Activated T-helper 2 cell treated with anti-CD3 and anti-CD28 coated beads, Interferon-gamma antibody, Interleukin-2, Interleukin-4, amounts not matched to agents 10 μg/mL and 5 μg/mL and 100 μg/mL, durations not matched to agents 14 hours and 24 hours and 36 hours (primary cell): ENCODE data around the gene MVK. TPM values are rescaled to one million over a fixed set of nuclear protein-coding genes. Genes with fewer than 3 reads are reported as not detected.

ENCODE experiments used
- DNase-seq: peaks from one replicate; pipeline ENCODE4 v3.0.0; 2021; ENCODE audit warnings: low spot score
- H3K27ac Mint-ChIP-seq: one replicate; pipeline ENCODE4 v1.8.0; 2021; ENCODE audit warnings: mixed read lengths
- H3K27me3 Mint-ChIP-seq: one replicate; pipeline ENCODE4 v1.8.0; 2021; ENCODE audit warnings: low read depth, mixed read lengths
- H3K36me3 Mint-ChIP-seq: one replicate; pipeline ENCODE4 v1.8.0; 2021; ENCODE audit warnings: low read depth, mixed read lengths
- H3K4me1 Mint-ChIP-seq: one replicate; pipeline ENCODE4 v1.8.0; 2021; ENCODE audit warnings: low read depth, mixed read lengths
- H3K4me3 Mint-ChIP-seq: one replicate; pipeline ENCODE4 v1.8.0; 2021; ENCODE audit warnings: low read depth, mild to moderate bottlenecking, moderate library complexity, mixed read lengths
- H3K9me3 Mint-ChIP-seq: one replicate; pipeline ENCODE4 v1.8.0; 2021; ENCODE audit warnings: mixed read lengths
- intact Hi-C: fragments of 100-400 bp; cut with micrococcal nuclease; formaldehyde crosslinking; loops from one replicate; pipeline ENCODE4 v1.15.1; 2023
- total RNA-seq: library from RNA; stranded (reverse); gene quantifications from 2 replicates; pipeline ENCODE4 v1.2.3, GENCODE V29; 2022

MVK gene
- total RNA-seq, 1 donor from 2014 or later = 33.6 TPM

GRCh38 chr12:109640961-109641360 lies 67.4 kb downstream of the MVK start:
- Mint-ChIP-seq H3K9me3 (no peaks in the 10 kb centered on the region), H3K4me3 (no peak overlapping the region), H3K4me1 (no peaks in the 10 kb centered on the region), H3K36me3 (no peaks in the 10 kb centered on the region), H3K27ac (no peak overlapping the region), H3K27me3 (no peaks in the 10 kb centered on the region)
- intact Hi-C loops = no loop called here
- DNase-seq = no peak

- Mint-ChIP-seq H3K4me3 (no peak overlapping the region), H3K27me3 (no peaks in the 10 kb centered on the region), H3K9me3 (no peaks in the 10 kb centered on the region), H3K4me1 (no peaks in the 10 kb centered on the region), H3K36me3 (no peaks in the 10 kb centered on the region), H3K27ac (no peak overlapping the region)
- no peak for DNase-seq
- intact Hi-C loops = no loop called here
Measured at GRCh38 chr12:109641422-109641821, 67.8 kb downstream of the MVK start.

- H3K4me1 Mint-ChIP-seq = no peaks in the 10 kb centered on the region
- no peak overlapping the region for H3K27ac Mint-ChIP-seq
- H3K36me3 Mint-ChIP-seq = no peaks in the 10 kb centered on the region
- no peak for DNase-seq
- H3K4me3 Mint-ChIP-seq = no peak overlapping the region
- no peaks in the 10 kb centered on the region for H3K27me3 Mint-ChIP-seq
- intact Hi-C loops = no loop called here
- H3K9me3 Mint-ChIP-seq = no peaks in the 10 kb centered on the region
Measured at GRCh38 chr12:109642506-109643132, 69.0 kb downstream of the MVK start.

GRCh38 chr12:109645194-109645593 lies 71.6 kb downstream of the MVK start:
- H3K36me3 Mint-ChIP-seq = no peaks in the 10 kb centered on the region
- no peaks in the 10 kb centered on the region for H3K9me3 Mint-ChIP-seq
- H3K4me3 Mint-ChIP-seq = no peak overlapping the region
- intact Hi-C loops = no loop called here
- H3K27me3 Mint-ChIP-seq = no peaks in the 10 kb centered on the region
- no peak overlapping the region for H3K27ac Mint-ChIP-seq
- no peaks in the 10 kb centered on the region for H3K4me1 Mint-ChIP-seq
- no peak for DNase-seq

- no peak overlapping the region for H3K4me3 Mint-ChIP-seq
Measured at GRCh38 chr12:109645708-109646107, 72.1 kb downstream of the MVK start.

More at GRCh38 chr12:109645708-109646107, 72.1 kb downstream of the MVK start:
- H3K9me3 Mint-ChIP-seq = no peaks in the 10 kb centered on the region
- H3K27me3 Mint-ChIP-seq = no peaks in the 10 kb centered on the region
- no peaks in the 10 kb centered on the region for H3K36me3 Mint-ChIP-seq
- no peak overlapping the region for H3K27ac Mint-ChIP-seq
- no peaks in the 10 kb centered on the region for H3K4me1 Mint-ChIP-seq
- intact Hi-C loops = no loop called here
- DNase-seq = no peak

Other genes starting within 250 kb of the MVK start
- not detected in 2 replicates for gene MYO1H, start 225.9 kb upstream of the MVK start, total RNA-seq
- 51.5 and 54.4 TPM in 2 replicates for gene KCTD10, start 96.5 kb upstream of the MVK start, total RNA-seq
- 30.6 and 31.2 TPM in 2 replicates for gene UBE3B, start 96.2 kb upstream of the MVK start, total RNA-seq
- 56.7 and 59.0 TPM in 2 replicates for gene MMAB, start 290 bp upstream of the MVK start, total RNA-seq
- gene FAM222A, start 140.0 kb downstream of the MVK start, total RNA-seq = 1.4 and 1.6 TPM in 2 replicates